Motor neuron (in vitro differentiated cells): Measurements from ENCODE around the gene ATXN7L1. TPM values are rescaled to one million over a fixed set of nuclear protein-coding genes. Genes with fewer than 3 reads are reported as not detected.

Experiments used
- ATAC-seq, 8 experiments: fragments of 200-7000 bp; cut with Tn5 transposase; replicated peaks in 6 of 8; 2 replicates each; pipeline ENCODE4 v1.8.0; 2021; ENCODE audit warnings: mild to moderate bottlenecking in 8 of 8, moderate library complexity in 8 of 8
- H3K27ac ChIP-seq, 2 donors: fragments of 250-450 bp; sonication (Bioruptor Pico); 2 replicates each; pipeline ENCODE4 v1.9.0; 2021; ENCODE audit warnings: antibody characterized with exemption in 2 of 2, mild to moderate bottlenecking in 2 of 2, moderate library complexity in 1 of 2
- H3K4me1 ChIP-seq, 2 donors: fragments of 250-450 bp; sonication (Bioruptor Pico); replicated peaks in 1 of 2; 2 replicates each; pipeline ENCODE4 v1.6.1; 2021; ENCODE audit warnings: antibody characterized with exemption in 2 of 2, mild to moderate bottlenecking in 2 of 2, moderate library complexity in 1 of 2
- H3K4me3 ChIP-seq, 5 donors: fragments of 250-450 bp; sonication (Bioruptor Pico); 2 replicates each; pipeline ENCODE4 v1.9.0; 2021; ENCODE audit warnings: antibody characterized with exemption in 5 of 5, mild to moderate bottlenecking in 5 of 5, moderate library complexity in 4 of 5
- WGBS, 10 experiments: fragments of 450-650 bp; shearing (Covaris generic); methylation state at CpG; one replicate each; pipeline ENCODE4 v1.0.0; 2022; 5-methylcytosine and 5-hydroxymethylcytosine counted together
- in situ Hi-C, 9 experiments: fragments of 400-800 bp; cut with MboI; loops; one replicate each; pipeline ENCODE4 v1.15.0; 2021; ENCODE audit warnings: low sequenced_read_pairs in 9 of 9, low pct_unique_long_range_greater_than_20kb in 2 of 9; ENCODE audit not compliant: unreplicated experiment in 9 of 9
- total RNA-seq, 8 experiments: library from RNA; unstranded; fragments of 300-600 nt; gene quantifications; 2 replicates each; pipeline versions ENCODE4 v1.2.3 to v1.2.4, GENCODE V29; 2022

The ATXN7L1 gene
- total RNA-seq, 8 experiments from 2014 or later = 6.5 to 23.7 (median 10.6) TPM

DNA sequence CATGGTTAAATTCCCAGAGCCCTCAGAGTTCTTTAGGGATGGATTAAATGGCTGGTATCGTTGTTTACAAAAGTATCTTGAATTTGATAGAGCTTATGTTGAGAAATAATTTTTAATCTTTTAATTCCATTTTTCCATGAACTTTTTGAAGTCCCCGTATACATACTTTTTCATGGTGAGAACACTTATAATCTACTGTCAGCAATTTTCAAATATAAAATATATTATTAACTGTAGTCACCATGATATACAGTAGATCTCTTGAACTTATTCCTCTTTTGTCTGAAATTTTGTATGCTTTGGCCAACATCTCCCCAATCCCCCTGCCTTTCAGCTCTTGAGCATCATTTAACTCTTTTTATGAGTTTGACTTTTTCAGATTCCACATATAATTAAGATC, 304.5 kb downstream of the ATXN7L1 start:
- Histone ChIP-seq H3K27ac (no peak overlapping the region), H3K4me1 (no peaks in the 10 kb centered on the region), H3K4me3 (no peak overlapping the region)
- 65 to 100% (median 100%) methylated on average over 1 to 2 of the region's 2 CpGs; no CpG with 5 or more reads in 1 of the 10 experiments for WGBS, 10 experiments
- ATAC-seq = no peak
- in situ Hi-C loops = no loop called here

DNA sequence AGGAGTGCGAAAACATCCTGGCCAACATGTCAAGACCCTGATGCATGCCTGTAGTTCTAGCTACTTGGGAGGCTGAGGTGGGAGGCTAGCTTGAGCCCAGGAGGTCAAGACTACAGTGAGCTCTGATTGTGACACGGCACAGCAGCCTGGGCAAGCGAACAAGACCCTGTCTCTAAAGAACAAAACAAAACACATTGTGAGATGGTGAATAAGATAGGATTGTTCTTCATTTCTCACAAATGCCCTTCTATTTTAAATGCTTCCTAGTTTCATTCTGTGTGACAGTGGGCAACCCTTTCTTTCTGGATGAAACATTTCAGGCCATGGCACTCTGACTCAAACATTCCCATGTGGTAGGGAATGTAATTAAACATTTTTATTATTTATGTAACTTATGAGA, 308.6 kb downstream of the ATXN7L1 start:
- in situ Hi-C loops = no loop called here
- Histone ChIP-seq H3K4me1 (no peaks in the 10 kb centered on the region), H3K4me3 (no peak overlapping the region), H3K27ac (no peak overlapping the region)
- 60 to 100% (median 100%) methylated on average over 1 to 3 of the region's 3 CpGs; no CpG with 5 or more reads in 2 of the 10 experiments for WGBS, 10 experiments
- no peak for ATAC-seq

- no peak overlapping the region for H3K4me3 ChIP-seq
- no peaks in the 10 kb centered on the region for H3K4me1 ChIP-seq
- WGBS, 10 experiments = 30 to 92% (median 69%) methylated on average over 1 to 2 of the region's 2 CpGs; no CpG with 5 or more reads in 4 of the 10 experiments
- ATAC-seq = no peak
- in situ Hi-C loops = no loop called here
- no peak overlapping the region for H3K27ac ChIP-seq
Measured at GRCh38 chr7:105567024-105567423, 309.4 kb downstream of the ATXN7L1 start.

DNA sequence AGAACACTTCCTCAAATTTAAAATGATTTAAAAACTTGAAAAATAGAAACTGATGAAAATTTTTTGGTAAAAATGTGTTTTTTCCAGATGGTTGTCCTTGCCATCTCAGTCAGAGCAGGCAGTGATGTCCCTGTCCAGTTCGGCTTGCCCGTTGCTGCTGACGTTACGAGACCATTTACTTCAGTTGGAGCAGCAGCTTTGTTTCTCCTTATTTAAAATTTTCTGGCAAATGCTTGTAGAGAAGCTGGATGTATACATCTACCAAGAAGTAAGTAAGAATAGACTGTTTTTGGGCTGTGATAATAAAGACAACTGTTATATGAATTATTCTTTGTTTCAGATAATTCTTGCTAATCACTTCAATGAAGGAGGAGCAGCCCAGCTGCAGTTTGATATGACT, 311.2 kb downstream of the ATXN7L1 start:
- H3K4me3 ChIP-seq = no peak overlapping the region
- H3K4me1 ChIP-seq = no peaks in the 10 kb centered on the region
- WGBS, 10 experiments = 88 to 100% (median 97%) methylated on average over 2 to 4 of the region's 4 CpGs; no CpG with 5 or more reads in 2 of the 10 experiments
- no peak overlapping the region for H3K27ac ChIP-seq
- in situ Hi-C loops = no loop called here
- no peak for ATAC-seq

GRCh38 chr7:105559926-105560325, 316.5 kb downstream of the ATXN7L1 start:
- in situ Hi-C loops = no loop called here
- WGBS, 10 experiments = 100% methylated on average over 1 of the region's 1 CpG; no CpG with 5 or more reads in 6 of the 10 experiments
- Histone ChIP-seq H3K27ac (no peak overlapping the region), H3K4me3 (no peak overlapping the region), H3K4me1 (no peaks in the 10 kb centered on the region)
- ATAC-seq = no peak

Other genes with a start within 250 kb of the ATXN7L1 start
- gene CDHR3, start 86.7 kb upstream of the ATXN7L1 start, total RNA-seq = 10 to 100 TPM in 1 of 8 experiments, 1 to 10 TPM in 6, under 1 TPM in 1; 0.56 to 31.6 (median 5.8) TPM
- 10 to 100 TPM in 7 of 8 experiments, 1 to 10 TPM in 1; 9.8 to 83.7 (median 23.0) TPM for gene SYPL1, start 235.7 kb upstream of the ATXN7L1 start, total RNA-seq